Kidney tubule cell (primary cell): ENCODE results near the gene SYTL2.

Experiments
- DNase-seq: peaks from one replicate; pipeline ENCODE4 v3.0.0-alpha.2; 2018; ENCODE audit warnings: low spot score

SYTL2 gene

GRCh38 chr11:85726381-85726780 is 84.6 kb downstream of the SYTL2 start:
- DNase-seq, result no peak

GRCh38 chr11:85725510-85726258 is 85.3 kb downstream of the SYTL2 start:
- peak; percentile 95 for DNase-seq

DNA sequence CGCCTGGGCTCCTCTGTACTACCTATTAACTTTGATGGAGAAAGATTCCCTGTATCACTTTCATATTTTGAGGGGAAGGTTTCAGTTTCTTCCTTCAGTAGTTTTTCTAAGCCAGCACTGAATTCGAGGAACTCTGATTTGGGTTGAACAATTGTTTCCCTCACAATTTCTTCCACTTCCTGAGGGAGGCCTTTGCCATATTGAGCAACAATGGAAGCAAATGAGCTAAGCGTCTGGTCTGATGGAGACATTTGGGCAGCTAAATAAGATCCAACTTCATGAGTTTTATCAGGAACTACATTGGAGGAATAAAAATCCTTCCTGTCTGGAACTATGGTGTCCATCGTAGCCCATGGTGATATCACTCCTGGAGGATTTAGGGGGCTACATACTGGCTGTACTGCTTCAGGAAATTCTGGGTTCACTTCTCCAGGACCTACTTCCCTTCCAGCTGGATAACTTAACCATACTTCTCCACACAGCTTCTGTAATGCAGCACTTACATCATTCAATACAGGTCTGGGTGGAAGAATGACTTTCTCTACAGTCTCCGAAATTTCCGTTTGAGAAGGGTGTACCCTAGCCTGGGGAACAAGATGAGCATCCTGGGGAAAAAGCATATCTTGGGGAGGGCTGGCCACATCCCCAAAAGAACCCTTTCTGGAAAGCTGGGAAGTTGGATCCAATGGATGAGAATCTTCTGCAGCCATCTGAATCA is 86.0 kb downstream of the SYTL2 start:
- no peak for DNase-seq

DNA sequence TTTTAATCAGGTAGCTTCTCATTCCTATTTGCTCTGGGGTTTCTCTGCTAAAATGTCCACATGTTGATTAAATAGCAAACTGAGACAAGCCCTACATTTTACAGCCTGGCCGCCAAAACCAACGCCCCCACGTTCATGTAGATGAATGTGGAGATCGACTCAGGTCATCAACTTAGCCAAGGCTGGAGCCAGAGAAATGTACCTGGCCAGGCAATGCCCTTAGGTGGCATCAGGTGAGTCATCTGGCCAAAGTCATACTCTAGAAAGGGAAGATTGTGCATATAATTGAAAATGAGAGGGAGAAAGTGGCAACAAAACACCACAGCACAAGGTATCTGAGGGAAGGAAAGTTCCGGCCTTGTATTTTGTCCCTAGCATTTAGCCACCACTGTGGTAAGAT is 87.9 kb downstream of the SYTL2 start:
- DNase-seq, result peak; percentile 69

DNA sequence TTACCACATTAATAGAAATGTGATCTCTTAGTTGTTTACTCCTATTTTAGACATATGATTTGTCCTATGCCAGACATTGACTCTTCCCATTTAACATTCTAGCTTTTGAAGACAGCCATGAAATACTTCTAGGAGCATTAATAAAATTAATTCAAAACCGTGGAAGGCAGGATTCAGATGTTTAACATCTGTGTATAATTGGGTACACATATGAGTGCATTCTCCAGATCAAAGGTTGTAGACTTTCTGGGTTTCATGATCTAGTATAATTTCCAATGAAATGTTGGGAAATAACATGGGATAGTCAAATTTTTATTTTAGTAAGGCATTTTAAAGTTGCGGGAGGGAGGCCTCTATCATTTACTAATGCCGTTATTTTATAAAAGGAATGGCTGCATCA is 89.8 kb downstream of the SYTL2 start:
- DNase-seq, result no peak

DNA sequence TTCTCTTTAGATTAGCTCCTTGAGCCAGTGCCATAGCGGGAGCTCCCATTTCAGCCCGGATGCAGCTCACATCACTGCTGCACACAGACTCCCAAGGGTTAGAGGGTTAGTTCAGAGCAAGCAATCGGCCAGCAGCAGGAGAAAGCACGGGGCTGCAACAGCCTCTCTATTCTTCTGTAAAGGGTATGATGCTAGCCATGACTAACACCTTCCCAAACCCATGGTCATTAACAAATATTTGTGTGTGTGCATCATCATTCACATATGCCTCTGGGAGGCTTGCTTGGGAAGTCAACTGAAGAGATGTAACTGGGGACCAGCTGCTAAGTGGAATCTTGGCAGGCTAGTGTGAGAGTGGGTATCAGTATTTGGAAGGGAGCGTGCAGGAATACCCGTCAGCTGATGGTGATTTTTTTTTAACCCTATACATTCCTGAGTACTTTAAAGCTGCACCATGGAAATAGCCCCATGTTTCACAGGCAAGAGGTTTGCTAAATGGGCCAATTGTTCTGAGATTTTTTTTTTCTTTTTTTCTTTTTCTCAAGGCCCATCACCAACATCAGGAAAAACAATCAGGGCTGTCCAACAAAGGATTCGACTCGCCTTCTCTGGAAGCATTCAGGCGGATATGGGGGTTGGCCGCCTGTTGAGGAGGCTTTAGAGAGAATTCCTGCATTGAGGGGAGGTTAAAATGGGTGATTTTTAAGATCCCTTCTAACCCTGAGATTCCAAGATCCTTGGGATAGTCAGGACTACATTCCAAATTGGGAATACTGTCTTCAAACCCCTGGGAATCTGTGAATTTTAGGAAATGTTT is 91.7 kb downstream of the SYTL2 start:
- DNase-seq, result peak; percentile 100

DNA sequence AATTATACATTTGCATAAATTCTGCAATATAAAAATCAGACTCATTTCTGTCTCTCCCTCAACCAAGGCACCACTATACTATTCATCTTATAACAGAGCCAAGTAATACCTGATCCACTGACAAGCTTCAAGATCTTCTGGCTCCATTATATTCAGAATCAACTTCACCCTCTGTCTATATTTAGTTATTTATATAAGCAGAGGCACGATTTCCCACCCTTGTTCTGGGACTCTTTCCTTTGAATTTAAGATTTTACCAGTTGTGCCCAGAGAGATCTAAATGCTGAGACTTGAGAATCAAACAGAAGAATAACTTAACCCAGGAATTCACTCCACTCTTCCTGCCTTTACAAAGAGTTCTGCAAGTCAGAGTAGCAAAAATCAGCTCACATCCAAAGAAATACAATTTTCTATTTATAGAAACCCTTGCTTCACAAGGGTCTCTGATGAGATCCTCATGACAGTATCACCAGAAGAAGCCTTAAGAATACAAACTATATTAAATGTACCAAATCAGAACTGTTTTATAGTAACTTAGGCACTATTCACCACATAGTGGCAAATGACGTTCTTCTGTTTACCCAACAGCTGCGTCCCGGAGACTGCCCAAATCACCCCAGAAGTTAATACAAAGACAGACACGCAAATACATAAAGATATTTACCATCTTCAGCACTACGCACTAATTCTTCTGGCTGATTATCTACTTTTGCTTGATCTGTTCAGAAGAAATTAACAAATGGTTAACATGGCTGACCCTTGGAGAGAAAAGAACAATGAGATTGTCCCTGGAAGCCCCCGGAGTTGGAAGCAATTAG is 92.6 kb downstream of the SYTL2 start:
- DNase-seq, result no peak

GRCh38 chr11:85717429-85717828 is 93.5 kb downstream of the SYTL2 start:
- DNase-seq, result no peak

GRCh38 chr11:85712953-85713352 is 98.0 kb downstream of the SYTL2 start:
- DNase-seq, result peak; percentile 86

DNA sequence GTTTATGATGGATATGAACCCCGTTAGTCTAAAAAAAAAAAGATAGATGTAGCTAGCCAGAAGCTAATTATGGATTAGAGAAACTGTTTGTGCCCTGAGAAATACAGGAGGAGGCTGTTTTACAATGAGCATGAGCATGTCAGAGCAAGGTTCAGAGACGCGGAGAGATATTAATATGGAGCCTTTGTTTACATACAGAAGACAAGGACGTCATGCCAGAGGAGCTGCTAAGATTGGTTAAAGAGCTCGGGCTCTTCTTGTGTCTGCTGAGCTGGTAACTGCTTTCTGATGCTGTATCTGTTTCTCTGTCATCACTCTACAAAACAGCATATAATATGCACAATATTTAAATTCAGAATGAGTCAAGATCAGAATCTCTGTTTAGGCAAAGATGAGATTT is 100.0 kb downstream of the SYTL2 start:
- no peak for DNase-seq

DNA sequence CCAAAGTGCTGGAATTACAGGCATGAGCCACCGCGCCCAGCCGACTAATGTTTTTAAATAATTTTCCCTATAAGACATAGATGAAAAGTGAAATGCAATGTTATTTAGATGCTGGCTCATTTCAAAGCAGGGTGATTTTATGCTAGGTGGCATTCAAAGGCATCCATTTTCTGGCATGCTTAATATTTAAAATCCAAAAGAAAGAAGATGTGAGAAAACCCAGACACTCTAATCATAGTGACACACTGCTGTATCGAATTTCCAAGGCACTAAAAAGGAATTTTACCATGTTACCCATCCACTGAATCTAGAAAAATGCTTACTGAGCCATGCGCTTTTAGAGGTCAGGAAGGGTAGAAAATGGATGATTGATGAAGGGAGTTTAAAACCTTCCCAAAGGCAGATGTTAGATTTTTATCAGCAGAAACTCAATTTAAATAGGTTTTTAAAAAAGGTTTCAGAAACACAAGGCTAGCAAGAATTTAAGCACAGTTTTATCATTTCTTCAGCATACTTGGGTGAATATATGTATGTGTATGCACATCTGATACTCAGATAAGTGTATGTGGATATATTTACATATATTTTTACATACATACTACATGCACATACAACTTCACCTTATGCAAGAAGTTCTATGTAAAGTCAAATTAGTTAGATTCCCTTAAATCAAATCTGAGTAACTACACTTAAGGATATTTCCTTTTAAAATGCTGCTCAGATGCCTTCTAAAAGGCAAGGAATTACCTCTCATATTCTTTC is 100.8 kb downstream of the SYTL2 start:
- no peak for DNase-seq

DNA sequence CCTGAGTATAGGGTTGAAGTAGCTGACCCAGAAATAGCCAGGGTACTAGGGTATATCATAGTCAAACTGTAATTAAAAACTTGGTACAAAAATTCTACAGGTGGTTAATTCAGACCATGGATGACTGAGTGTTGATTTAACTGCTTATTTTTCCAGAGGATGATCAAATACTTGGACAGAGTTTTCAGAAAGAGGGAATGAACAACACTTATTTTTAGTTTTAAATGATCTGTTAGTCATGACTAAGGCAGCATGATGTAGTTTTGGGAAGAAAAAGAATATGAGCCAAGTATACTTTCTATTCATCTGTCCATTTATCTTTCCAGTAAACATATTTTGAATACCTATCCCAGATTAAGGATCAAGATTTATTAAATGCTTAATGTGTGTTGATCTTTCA is 105.1 kb downstream of the SYTL2 start:
- DNase-seq, result peak; percentile 69

GRCh38 chr11:85704967-85705366 is 106.0 kb downstream of the SYTL2 start:
- DNase-seq, result no peak

- DNase-seq, result no peak
Measured at GRCh38 chr11:85699957-85700741, 110.8 kb downstream of the SYTL2 start.

DNA sequence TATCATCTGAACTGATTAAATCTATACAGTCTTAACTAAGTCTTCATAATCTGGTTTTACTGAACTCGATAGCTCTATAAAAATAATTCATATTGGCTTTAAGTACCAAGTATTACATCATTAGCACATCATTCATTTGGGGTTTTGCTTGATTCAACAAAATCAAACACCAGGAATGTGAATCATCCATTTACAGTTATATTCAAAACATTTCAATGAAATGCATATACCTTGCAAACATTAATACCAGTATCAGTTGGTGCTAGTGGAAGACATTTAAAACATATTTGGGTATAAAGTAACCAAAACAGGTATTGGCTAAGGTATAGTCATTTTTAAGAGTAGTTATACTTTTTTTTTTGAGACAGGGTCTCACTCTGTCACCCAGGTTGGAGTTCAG is 112.7 kb downstream of the SYTL2 start:
- no peak for DNase-seq

GRCh38 chr11:85697747-85698146 is 113.2 kb downstream of the SYTL2 start:
- DNase-seq, result no peak

DNA sequence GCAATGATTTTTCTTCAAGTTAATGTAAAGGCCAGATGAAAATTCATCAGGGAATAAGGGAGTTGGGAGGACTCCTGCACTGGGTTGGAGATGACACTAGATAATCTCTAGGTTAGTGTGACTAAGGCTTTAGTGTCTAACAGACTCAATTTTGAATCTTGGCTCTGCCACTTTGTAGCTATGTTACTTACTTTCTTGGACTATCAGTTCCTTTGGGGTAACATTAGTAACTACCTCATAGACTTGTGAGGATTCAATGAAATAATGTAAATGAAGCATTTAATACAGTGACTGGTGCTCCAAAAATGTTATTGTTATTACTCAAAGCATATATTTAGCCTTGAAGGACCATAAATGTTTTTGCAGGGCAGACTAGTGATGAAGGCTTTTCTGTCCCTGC is 115.4 kb downstream of the SYTL2 start:
- DNase-seq, result no peak

DNA sequence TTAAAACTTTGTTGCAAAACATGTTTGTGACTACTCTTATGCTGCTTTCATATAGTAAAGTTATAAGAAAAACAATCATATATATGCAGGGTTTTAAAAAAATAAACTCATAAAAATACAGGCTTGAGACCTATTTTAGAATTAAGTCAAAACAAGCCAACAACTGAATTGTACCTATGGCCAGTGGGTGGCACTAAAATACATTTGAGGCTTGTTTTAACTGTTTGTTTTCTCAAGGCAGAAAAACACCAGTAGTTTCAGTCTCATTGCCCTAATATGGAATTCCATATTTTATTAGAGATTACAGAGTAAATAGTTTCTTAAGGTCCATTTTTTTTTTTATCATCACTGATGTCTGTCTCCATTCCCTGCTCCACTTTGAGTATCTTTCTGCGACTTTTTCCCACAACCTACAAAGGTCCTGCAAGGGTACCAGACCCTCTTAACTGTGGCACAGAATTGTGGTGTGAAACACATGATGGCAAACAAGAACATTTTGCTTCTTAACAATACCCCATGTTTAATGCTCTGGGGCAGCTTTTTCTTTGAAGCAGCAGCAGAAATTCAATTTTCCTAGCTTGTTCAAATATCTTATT is 116.5 kb downstream of the SYTL2 start:
- DNase-seq, result peak; percentile 45

DNA sequence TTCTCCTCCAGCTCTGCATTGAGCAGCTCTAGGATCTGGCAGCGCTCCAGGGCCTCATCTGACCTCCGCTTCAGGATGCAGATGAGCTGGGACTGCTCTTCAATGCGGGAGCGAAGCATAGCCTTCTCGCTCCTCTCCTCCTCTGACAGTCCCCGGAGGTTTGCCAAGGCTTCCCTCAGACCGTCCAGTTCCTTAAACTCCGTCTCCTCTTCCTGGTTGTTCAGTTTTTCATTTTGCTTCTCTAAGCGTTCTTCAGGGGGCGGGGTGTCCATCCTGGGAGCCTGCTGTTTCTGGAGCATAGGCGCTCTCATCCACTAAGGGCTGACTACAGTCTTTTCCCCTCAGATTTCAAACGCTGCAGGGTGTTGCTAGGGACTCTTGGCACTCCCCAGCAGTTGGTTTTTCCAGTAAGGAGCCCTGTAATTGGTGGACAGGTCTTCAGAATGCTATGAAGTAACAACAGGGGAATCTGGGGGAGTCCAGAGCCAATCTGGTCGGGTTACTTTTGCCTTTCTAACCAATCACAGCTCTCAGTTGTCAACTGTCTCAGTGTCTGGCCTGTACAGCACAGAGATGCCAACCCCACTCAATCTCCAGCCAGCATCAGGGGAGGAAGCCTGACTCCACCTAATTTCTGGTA is 125.0 kb downstream of the SYTL2 start, which contains the start of gene CCDC89:
Gene CCDC89, minus strand, starts transcription at position 376 of the 640 bp plus-strand sequence. Its CDS starts 65 bp downstream, at position 311.
- peak; percentile 96 for DNase-seq
